ENCODE measurements around the gene RSU1. TPM values are rescaled to one million over a fixed set of nuclear protein-coding genes. Genes with fewer than 3 reads are reported as not detected.

The RSU1 gene
- total and polyA plus RNA-seq, 2 of the 13 experiments (the other 11 are each of a cell fraction or from before 2014, with no cell fraction given), result 32.3 to 35.1 TPM

DNA sequence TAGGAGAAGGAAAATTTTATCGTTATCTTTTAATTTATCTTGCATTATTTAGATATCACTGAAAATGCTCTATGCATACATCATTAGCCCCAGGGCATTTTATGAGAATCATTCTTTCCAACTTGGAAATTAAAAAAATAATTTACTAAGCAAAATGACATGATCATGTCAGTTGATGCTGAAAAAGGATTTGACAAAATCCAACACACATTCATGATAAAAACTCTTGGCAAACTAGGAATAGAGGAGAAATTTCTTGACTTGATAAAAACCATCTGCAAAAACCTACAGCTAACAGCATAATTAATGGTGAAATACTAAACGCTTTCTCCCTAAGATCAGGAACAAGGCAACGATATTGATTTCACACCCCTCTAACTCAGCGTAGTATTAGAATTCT is 40.2 kb upstream of the RSU1 start:
- WGBS (ENCODE audit: low lambda C conversion rate), result 71% methylated on average over 4 of the region's 4 CpGs
- no peak overlapping the region for H3K4me2 ChIP-seq (ENCODE audit: low read depth, low read length)

DNA sequence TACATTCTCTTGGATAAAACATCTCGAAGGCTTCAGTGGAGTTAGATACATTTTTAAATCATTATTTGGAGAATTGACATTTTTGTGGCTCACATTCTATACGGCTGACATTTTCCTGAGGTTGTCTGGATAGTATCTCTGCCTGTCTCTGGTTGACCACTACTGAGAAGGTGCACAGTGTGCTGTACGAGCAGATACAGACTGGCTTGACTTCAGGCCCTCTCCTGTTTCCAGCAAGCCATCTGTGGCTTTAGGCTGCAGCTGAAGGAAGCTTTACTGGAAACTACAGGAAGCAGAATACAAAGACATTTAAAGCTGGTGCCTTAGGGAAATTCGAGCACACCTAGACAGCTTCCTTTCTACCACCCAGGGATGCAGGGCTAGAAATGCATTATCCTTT is 39.3 kb upstream of the RSU1 start:
- H3K79me2 ChIP-seq (ENCODE audit: insufficient read depth, low read length), result no peaks in the 10 kb centered on the region
- H3K36me3 ChIP-seq (replicated peaks in 1 of 2; ENCODE audit: control insufficient read depth in 1 of 2, insufficient read depth in 2 of 2, low read length in 2 of 2), result no peaks in the 10 kb centered on the region
- no peaks in the 10 kb centered on the region for H3K4me1 ChIP-seq (ENCODE audit: insufficient read depth, low read length)
- H3K9ac ChIP-seq (ENCODE audit: insufficient read depth, low read depth, low read length), result no peak overlapping the region
- no peaks in the 10 kb centered on the region for H4K20me1 ChIP-seq (ENCODE audit: insufficient read depth, low read length)
- H3K27ac ChIP-seq (ENCODE audit: extremely low read length, insufficient read depth, low read length), result no peak overlapping the region
- no peaks in the 10 kb centered on the region for H3K27me3 ChIP-seq (ENCODE audit: control insufficient read depth in 1 of 2, insufficient read depth in 2 of 2, low read length in 2 of 2)
- ChIA-PET CTCF (ENCODE audit: low intra/inter-chr PET ratio, low total read pairs) (no interaction called here), POLR2A (no interaction called here)
- DNase-seq (ENCODE audit: low spot score), result no peak
- ATAC-seq, result no peak
- intact Hi-C loops (cut with micrococcal nuclease; ENCODE audit: unreplicated experiment) (no loop called here), in situ Hi-C loops (cut with HindIII; ENCODE audit: extremely low pct_ligation_motif_present, low pct_unique_long_range_greater_than_20kb) (no loop called here)
- BruUV-seq (replicated peaks), result no TSS peak
- no peak overlapping the region for H3K4me2 ChIP-seq (ENCODE audit: low read depth, low read length)
- WGBS (ENCODE audit: low lambda C conversion rate), result 19% methylated on average over 4 of the region's 4 CpGs
- no peak overlapping the region for H2AFZ ChIP-seq (ENCODE audit: low read length)
- no peak overlapping the region for H3K4me3 ChIP-seq (replicated peaks in 1 of 3; ENCODE audit: insufficient read depth in 1 of 3, low read depth in 2 of 3, low read length in 3 of 3)
- no peak for FAIRE-seq
- no peaks in the 10 kb centered on the region for H3K9me3 ChIP-seq (ENCODE audit: low read length)
- no peak for TF ChIP-seq GABPB1 (CRISPR knock-in tag; IDR thresholded peaks at IDR 0.05)
- TF ChIP-seq MATR3 (CRISPR knock-in tag; IDR thresholded peaks at IDR 0.05), result no peak
- no peak for TF ChIP-seq RELA (CRISPR knock-in tag; IDR thresholded peaks at IDR 0.05)
- TF ChIP-seq, protein P1, sequence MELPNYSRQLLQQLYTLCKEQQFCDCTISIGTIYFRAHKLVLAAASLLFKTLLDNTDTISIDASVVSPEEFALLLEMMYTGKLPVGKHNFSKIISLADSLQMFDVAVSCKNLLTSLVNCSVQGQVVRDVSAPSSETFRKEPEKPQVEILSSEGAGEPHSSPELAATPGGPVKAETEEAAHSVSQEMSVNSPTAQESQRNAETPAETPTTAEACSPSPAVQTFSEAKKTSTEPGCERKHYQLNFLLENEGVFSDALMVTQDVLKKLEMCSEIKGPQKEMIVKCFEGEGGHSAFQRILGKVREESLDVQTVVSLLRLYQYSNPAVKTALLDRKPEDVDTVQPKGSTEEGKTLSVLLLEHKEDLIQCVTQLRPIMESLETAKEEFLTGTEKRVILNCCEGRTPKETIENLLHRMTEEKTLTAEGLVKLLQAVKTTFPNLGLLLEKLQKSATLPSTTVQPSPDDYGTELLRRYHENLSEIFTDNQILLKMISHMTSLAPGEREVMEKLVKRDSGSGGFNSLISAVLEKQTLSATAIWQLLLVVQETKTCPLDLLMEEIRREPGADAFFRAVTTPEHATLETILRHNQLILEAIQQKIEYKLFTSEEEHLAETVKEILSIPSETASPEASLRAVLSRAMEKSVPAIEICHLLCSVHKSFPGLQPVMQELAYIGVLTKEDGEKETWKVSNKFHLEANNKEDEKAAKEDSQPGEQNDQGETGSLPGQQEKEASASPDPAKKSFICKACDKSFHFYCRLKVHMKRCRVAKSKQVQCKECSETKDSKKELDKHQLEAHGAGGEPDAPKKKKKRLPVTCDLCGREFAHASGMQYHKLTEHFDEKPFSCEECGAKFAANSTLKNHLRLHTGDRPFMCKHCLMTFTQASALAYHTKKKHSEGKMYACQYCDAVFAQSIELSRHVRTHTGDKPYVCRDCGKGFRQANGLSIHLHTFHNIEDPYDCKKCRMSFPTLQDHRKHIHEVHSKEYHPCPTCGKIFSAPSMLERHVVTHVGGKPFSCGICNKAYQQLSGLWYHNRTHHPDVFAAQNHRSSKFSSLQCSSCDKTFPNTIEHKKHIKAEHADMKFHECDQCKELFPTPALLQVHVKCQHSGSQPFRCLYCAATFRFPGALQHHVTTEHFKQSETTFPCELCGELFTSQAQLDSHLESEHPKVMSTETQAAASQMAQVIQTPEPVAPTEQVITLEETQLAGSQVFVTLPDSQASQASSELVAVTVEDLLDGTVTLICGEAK (IDR thresholded peaks at IDR 0.05), result no peak
- TF ChIP-seq, protein P1 (CRISPR knock-in tag; IDR thresholded peaks at IDR 0.05), result no peak
- TF ChIP-seq PAWR (CRISPR knock-in tag; IDR thresholded peaks at IDR 0.05; ENCODE audit: borderline replicate concordance), result no peak
- TF ChIP-seq ZNF326 (CRISPR knock-in tag; IDR thresholded peaks at IDR 0.05; ENCODE audit: borderline replicate concordance), result no peak
- TF ChIP-seq ZNF737 (CRISPR knock-in tag; IDR thresholded peaks at IDR 0.05; ENCODE audit: borderline replicate concordance), result no peak
- no peak for TF ChIP-seq POGZ (CRISPR knock-in tag; IDR thresholded peaks at IDR 0.05)
- no peak for TF ChIP-seq EZH2 (conservative IDR thresholded peaks at IDR 0.05; ENCODE audit: low read depth, low read length)

More for the DNA sequence above, 40.2 kb upstream of the RSU1 start:
- FAIRE-seq, result no peak
- Histone ChIP-seq H3K79me2 (ENCODE audit: insufficient read depth, low read length) (no peaks in the 10 kb centered on the region), H3K27me3 (ENCODE audit: control insufficient read depth in 1 of 2, insufficient read depth in 2 of 2, low read length in 2 of 2) (no peaks in the 10 kb centered on the region), H3K4me1 (ENCODE audit: insufficient read depth, low read length) (no peaks in the 10 kb centered on the region), H3K27ac (ENCODE audit: extremely low read length, insufficient read depth, low read length) (no peak overlapping the region), H3K36me3 (replicated peaks in 1 of 2; ENCODE audit: control insufficient read depth in 1 of 2, insufficient read depth in 2 of 2, low read length in 2 of 2) (no peaks in the 10 kb centered on the region), H4K20me1 (ENCODE audit: insufficient read depth, low read length) (no peaks in the 10 kb centered on the region), H3K9me3 (ENCODE audit: low read length) (no peaks in the 10 kb centered on the region), H2AFZ (ENCODE audit: low read length) (no peak overlapping the region), H3K9ac (ENCODE audit: insufficient read depth, low read depth, low read length) (no peak overlapping the region), H3K4me3 (replicated peaks in 1 of 3; ENCODE audit: insufficient read depth in 1 of 3, low read depth in 2 of 3, low read length in 3 of 3) (no peak overlapping the region)
- TF ChIP-seq ZNF615 (CRISPR knock-in tag; IDR thresholded peaks at IDR 0.05; ENCODE audit: borderline replicate concordance), result no peak
- no peak for TF ChIP-seq ZNF614 (CRISPR knock-in tag; IDR thresholded peaks at IDR 0.05; ENCODE audit: borderline replicate concordance)
- TF ChIP-seq STAT5B (CRISPR knock-in tag; IDR thresholded peaks at IDR 0.05), result no peak
- no peak for TF ChIP-seq ZNF160 (CRISPR knock-in tag; IDR thresholded peaks at IDR 0.05)
- DNase-seq (ENCODE audit: low spot score), result no peak
- ATAC-seq, result no peak
- intact Hi-C loops (cut with micrococcal nuclease; ENCODE audit: unreplicated experiment) (no loop called here), in situ Hi-C loops (cut with HindIII; ENCODE audit: extremely low pct_ligation_motif_present, low pct_unique_long_range_greater_than_20kb) (no loop called here)
- BruUV-seq (replicated peaks), result no TSS peak
- POLR2A ChIA-PET, result no interaction called here
- CTCF ChIA-PET (ENCODE audit: low intra/inter-chr PET ratio, low total read pairs), result no interaction called here

Data from HepG2 (cell line).